Measurements from ENCODE around the gene ABCC1.

GRCh38 chr16:15996432-15997109, 47.2 kb downstream of the ABCC1 start:
- TF ChIP-seq CTCF (conservative IDR thresholded peaks at IDR 0.05) (no peak; the same call in 1 of the 2 replicates), EZH2 (IDR thresholded peaks at IDR 0.05; ENCODE audit: low read depth) (no peak)
